GM23338 (cell line): ENCODE results near the gene SNRNP200.

Source experiments
- EZH2 ChIP-seq: fragments of 200-600 bp; sonication (generic); IDR thresholded peaks from one replicate; pipeline ENCODE4 v1.8.0; 2017; ENCODE audit warnings: antibody characterized with exemption, mild to moderate bottlenecking, low read depth; ENCODE audit not compliant: unreplicated experiment
- EZH2phosphoT487 ChIP-seq: fragments of 200-600 bp; sonication (generic); IDR thresholded peaks from one replicate; pipeline ENCODE4 v1.8.1; 2018; ENCODE audit warnings: antibody characterized with exemption; ENCODE audit not compliant: unreplicated experiment
- POLR2AphosphoS5 ChIP-seq: IDR thresholded peaks from 2 replicates; pipeline ENCODE4 v1.6.1; 2016; ENCODE audit warnings: antibody characterized with exemption, low read depth
- ZNF331 ChIP-seq: fragments of 250-450 bp; sonication (Bioruptor Pico); IDR thresholded peaks from 2 replicates; pipeline ENCODE4 v1.5.0; 2020; ENCODE audit warnings: low read depth, mild to moderate bottlenecking, moderate library complexity
- TF ChIP-seq, protein P1 (sequence below), 2 experiments: fragments of 200-600 bp in 1 of 2; sonication (generic) in 1 of 2; conservative IDR thresholded peaks; 2 replicates each; pipeline versions ENCODE4 v1.5.1 to v1.6.1; 2016 to 2017; ENCODE audit warnings: antibody characterized with exemption in 2 of 2, low read depth in 2 of 2, mild to moderate bottlenecking in 2 of 2, moderate library complexity in 1 of 2
- TF ChIP-seq, protein P2 (sequence below): IDR thresholded peaks from 2 replicates; pipeline ENCODE4 v1.6.1; 2016; ENCODE audit warnings: antibody characterized with exemption

DNA sequence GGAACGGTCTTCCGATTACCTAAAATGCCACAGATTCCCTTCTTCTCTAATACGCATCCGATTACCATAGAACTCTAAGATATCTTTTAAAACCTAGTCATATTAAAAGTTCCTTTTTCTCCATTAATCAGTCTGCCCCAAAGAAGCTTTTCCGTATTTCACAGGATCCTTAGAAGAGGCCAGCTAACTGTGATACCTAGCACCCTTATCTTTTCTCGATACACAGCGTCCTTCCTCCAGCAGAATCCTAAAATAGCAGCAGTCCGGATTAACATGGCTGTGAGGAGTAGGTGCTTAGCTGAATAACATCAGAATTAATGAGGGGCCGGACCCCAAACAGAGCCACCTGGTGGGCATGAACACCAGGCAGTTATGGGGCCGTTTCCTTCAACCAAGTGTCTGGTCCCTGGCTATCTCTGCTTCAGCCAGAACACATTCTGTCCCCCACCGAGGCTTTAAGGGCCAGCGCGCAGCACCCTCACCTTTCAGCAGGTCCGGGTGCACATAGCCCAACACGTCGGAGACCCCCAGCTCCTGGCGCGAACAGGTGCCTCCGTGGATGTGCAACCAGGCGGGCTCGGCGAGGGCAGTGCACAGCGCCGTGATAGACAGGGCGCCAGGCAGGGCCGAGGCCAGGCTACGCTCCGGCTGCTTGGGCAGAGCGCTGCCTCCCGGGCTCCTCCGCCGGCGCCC, 40.5 kb downstream of the SNRNP200 start:
- TF ChIP-seq, protein P1, sequence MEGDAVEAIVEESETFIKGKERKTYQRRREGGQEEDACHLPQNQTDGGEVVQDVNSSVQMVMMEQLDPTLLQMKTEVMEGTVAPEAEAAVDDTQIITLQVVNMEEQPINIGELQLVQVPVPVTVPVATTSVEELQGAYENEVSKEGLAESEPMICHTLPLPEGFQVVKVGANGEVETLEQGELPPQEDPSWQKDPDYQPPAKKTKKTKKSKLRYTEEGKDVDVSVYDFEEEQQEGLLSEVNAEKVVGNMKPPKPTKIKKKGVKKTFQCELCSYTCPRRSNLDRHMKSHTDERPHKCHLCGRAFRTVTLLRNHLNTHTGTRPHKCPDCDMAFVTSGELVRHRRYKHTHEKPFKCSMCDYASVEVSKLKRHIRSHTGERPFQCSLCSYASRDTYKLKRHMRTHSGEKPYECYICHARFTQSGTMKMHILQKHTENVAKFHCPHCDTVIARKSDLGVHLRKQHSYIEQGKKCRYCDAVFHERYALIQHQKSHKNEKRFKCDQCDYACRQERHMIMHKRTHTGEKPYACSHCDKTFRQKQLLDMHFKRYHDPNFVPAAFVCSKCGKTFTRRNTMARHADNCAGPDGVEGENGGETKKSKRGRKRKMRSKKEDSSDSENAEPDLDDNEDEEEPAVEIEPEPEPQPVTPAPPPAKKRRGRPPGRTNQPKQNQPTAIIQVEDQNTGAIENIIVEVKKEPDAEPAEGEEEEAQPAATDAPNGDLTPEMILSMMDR (conservative IDR thresholded peaks at IDR 0.05; ENCODE audit: low read depth in 2 of 2): peak; percentile 45 to 46
- TF ChIP-seq EZH2phosphoT487: no peak
- TF ChIP-seq, protein P2, sequence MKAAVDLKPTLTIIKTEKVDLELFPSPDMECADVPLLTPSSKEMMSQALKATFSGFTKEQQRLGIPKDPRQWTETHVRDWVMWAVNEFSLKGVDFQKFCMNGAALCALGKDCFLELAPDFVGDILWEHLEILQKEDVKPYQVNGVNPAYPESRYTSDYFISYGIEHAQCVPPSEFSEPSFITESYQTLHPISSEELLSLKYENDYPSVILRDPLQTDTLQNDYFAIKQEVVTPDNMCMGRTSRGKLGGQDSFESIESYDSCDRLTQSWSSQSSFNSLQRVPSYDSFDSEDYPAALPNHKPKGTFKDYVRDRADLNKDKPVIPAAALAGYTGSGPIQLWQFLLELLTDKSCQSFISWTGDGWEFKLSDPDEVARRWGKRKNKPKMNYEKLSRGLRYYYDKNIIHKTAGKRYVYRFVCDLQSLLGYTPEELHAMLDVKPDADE: no peak
- TF ChIP-seq POLR2AphosphoS5: no peak
- TF ChIP-seq ZNF331: no peak
- no peak for TF ChIP-seq EZH2
